ENCODE results near the gene FHOD3. TPM values are rescaled to one million over a fixed set of nuclear protein-coding genes. Genes with fewer than 3 reads are reported as not detected.

The FHOD3 gene
- total and polyA plus RNA-seq, 9 of the 15 experiments (the other 6 are each of a cell fraction or from before 2014, with no cell fraction given): 0.11 TPM; not detected in 8

DNA sequence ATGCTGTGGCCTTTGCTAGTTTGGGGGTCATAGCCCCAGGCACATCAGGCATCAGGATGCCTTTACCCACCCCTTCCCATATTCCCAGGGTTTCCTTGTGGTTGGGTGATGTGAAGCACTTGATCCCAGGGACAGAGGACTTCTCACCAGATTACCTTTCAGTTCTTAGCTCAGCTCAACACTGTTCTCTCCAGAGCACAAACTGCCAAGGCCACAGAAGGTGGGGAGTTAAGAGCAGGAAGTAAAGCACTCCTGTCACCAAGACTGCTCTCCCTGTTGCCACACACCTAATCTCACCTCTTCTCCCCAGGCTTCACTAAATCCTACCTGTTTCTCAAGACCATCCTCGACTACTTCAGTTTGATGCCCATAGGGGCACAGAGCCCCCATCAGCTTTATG lies 25.9 kb downstream of the FHOD3 start:
- CTCF ChIA-PET (ENCODE audit: low intra/inter-chr PET ratio): no interaction called here
- H2AFZ ChIP-seq (ENCODE audit: low read depth, low read length): no peak overlapping the region
- no peaks in the 10 kb centered on the region for H3K79me2 ChIP-seq (ENCODE audit: control insufficient read depth, insufficient read depth, low read length)
- DNase-seq (ENCODE audit: extremely low read depth in 1 of 4, low spot score in 3 of 4) (no peak), FAIRE-seq (no peak), ATAC-seq (no peak)
- H3K27ac ChIP-seq (ENCODE audit: extremely low read depth, low read depth, low read length): no peak overlapping the region
- no peaks in the 10 kb centered on the region for H3K9me1 ChIP-seq (ENCODE audit: control insufficient read depth, insufficient read depth, low read length)
- no peaks in the 10 kb centered on the region for H3K36me3 ChIP-seq (ENCODE audit: control insufficient read depth, insufficient read depth, low read length)
- H3K9me3 ChIP-seq (replicated peaks; ENCODE audit: control insufficient read depth, insufficient read depth, low read depth, low read length): no peaks in the 10 kb centered on the region
- H4K20me1 ChIP-seq (replicated peaks; ENCODE audit: control insufficient read depth, insufficient read depth, low read length): no peaks in the 10 kb centered on the region
- H3K9ac ChIP-seq (ENCODE audit: insufficient read depth in 1 of 2, low read depth in 2 of 2, low read length in 2 of 2): no peak overlapping the region
- no peak overlapping the region for H3K4me3 ChIP-seq
- no peaks in the 10 kb centered on the region for H3K4me1 ChIP-seq (replicated peaks in 1 of 2; ENCODE audit: control insufficient read depth in 2 of 2, insufficient read depth in 2 of 2, low read length in 2 of 2)
- intact Hi-C loops (cut with micrococcal nuclease): no loop called here
- POLR2A ChIA-PET: no interaction called here
- H3K4me2 ChIP-seq (ENCODE audit: insufficient read depth, low read length): no peak overlapping the region
- BruUV-seq (replicated peaks): no TSS peak
- in situ Hi-C loops (cut with MboI): no loop called here
- H3K27me3 ChIP-seq (ENCODE audit: control insufficient read depth in 2 of 2, insufficient read depth in 2 of 2, low read length in 2 of 2): peaks cover 5% of the 10 kb centered on the region in 2 experiments; a peak in 2 of 5 replicates
- 0% methylated on average over 1 of the region's 1 CpG for WGBS (ENCODE audit: insufficient coverage, low coverage, missing lambda C conversion rate)
- TF ChIP-seq TAL1 (IDR thresholded peaks at IDR 0.05): no peak
- TF ChIP-seq CSDE1 (IDR thresholded peaks at IDR 0.05): no peak
- no peak for TF ChIP-seq U2AF2 (optimal IDR thresholded peaks at IDR 0.05; ENCODE audit: low read depth, low read length)
- no peak for TF ChIP-seq JUNB (CRISPR knock-in tag; conservative IDR thresholded peaks at IDR 0.05)
- TF ChIP-seq, protein P1, sequence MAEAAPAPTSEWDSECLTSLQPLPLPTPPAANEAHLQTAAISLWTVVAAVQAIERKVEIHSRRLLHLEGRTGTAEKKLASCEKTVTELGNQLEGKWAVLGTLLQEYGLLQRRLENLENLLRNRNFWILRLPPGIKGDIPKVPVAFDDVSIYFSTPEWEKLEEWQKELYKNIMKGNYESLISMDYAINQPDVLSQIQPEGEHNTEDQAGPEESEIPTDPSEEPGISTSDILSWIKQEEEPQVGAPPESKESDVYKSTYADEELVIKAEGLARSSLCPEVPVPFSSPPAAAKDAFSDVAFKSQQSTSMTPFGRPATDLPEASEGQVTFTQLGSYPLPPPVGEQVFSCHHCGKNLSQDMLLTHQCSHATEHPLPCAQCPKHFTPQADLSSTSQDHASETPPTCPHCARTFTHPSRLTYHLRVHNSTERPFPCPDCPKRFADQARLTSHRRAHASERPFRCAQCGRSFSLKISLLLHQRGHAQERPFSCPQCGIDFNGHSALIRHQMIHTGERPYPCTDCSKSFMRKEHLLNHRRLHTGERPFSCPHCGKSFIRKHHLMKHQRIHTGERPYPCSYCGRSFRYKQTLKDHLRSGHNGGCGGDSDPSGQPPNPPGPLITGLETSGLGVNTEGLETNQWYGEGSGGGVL (CRISPR knock-in tag; IDR thresholded peaks at IDR 0.05): no peak
- no peak for TF ChIP-seq ZSCAN32 (CRISPR knock-in tag; IDR thresholded peaks at IDR 0.05)
- TF ChIP-seq, protein P2, sequence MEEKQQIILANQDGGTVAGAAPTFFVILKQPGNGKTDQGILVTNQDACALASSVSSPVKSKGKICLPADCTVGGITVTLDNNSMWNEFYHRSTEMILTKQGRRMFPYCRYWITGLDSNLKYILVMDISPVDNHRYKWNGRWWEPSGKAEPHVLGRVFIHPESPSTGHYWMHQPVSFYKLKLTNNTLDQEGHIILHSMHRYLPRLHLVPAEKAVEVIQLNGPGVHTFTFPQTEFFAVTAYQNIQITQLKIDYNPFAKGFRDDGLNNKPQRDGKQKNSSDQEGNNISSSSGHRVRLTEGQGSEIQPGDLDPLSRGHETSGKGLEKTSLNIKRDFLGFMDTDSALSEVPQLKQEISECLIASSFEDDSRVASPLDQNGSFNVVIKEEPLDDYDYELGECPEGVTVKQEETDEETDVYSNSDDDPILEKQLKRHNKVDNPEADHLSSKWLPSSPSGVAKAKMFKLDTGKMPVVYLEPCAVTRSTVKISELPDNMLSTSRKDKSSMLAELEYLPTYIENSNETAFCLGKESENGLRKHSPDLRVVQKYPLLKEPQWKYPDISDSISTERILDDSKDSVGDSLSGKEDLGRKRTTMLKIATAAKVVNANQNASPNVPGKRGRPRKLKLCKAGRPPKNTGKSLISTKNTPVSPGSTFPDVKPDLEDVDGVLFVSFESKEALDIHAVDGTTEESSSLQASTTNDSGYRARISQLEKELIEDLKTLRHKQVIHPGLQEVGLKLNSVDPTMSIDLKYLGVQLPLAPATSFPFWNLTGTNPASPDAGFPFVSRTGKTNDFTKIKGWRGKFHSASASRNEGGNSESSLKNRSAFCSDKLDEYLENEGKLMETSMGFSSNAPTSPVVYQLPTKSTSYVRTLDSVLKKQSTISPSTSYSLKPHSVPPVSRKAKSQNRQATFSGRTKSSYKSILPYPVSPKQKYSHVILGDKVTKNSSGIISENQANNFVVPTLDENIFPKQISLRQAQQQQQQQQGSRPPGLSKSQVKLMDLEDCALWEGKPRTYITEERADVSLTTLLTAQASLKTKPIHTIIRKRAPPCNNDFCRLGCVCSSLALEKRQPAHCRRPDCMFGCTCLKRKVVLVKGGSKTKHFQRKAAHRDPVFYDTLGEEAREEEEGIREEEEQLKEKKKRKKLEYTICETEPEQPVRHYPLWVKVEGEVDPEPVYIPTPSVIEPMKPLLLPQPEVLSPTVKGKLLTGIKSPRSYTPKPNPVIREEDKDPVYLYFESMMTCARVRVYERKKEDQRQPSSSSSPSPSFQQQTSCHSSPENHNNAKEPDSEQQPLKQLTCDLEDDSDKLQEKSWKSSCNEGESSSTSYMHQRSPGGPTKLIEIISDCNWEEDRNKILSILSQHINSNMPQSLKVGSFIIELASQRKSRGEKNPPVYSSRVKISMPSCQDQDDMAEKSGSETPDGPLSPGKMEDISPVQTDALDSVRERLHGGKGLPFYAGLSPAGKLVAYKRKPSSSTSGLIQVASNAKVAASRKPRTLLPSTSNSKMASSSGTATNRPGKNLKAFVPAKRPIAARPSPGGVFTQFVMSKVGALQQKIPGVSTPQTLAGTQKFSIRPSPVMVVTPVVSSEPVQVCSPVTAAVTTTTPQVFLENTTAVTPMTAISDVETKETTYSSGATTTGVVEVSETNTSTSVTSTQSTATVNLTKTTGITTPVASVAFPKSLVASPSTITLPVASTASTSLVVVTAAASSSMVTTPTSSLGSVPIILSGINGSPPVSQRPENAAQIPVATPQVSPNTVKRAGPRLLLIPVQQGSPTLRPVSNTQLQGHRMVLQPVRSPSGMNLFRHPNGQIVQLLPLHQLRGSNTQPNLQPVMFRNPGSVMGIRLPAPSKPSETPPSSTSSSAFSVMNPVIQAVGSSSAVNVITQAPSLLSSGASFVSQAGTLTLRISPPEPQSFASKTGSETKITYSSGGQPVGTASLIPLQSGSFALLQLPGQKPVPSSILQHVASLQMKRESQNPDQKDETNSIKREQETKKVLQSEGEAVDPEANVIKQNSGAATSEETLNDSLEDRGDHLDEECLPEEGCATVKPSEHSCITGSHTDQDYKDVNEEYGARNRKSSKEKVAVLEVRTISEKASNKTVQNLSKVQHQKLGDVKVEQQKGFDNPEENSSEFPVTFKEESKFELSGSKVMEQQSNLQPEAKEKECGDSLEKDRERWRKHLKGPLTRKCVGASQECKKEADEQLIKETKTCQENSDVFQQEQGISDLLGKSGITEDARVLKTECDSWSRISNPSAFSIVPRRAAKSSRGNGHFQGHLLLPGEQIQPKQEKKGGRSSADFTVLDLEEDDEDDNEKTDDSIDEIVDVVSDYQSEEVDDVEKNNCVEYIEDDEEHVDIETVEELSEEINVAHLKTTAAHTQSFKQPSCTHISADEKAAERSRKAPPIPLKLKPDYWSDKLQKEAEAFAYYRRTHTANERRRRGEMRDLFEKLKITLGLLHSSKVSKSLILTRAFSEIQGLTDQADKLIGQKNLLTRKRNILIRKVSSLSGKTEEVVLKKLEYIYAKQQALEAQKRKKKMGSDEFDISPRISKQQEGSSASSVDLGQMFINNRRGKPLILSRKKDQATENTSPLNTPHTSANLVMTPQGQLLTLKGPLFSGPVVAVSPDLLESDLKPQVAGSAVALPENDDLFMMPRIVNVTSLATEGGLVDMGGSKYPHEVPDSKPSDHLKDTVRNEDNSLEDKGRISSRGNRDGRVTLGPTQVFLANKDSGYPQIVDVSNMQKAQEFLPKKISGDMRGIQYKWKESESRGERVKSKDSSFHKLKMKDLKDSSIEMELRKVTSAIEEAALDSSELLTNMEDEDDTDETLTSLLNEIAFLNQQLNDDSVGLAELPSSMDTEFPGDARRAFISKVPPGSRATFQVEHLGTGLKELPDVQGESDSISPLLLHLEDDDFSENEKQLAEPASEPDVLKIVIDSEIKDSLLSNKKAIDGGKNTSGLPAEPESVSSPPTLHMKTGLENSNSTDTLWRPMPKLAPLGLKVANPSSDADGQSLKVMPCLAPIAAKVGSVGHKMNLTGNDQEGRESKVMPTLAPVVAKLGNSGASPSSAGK (IDR thresholded peaks at IDR 0.05): no peak
- TF ChIP-seq STAT5A (IDR thresholded peaks at IDR 0.05; ENCODE audit: borderline replicate concordance, low read length): no peak

Data from K562 (cell line).